MCF 10A (cell line): ENCODE data around the gene AMZ2. TPM values are rescaled to one million over a fixed set of nuclear protein-coding genes. Genes with fewer than 3 reads are reported as not detected.

ENCODE experiments used
- BruUV-seq: library from RNA; stranded (reverse); fragments of 400-500 nt; replicated peaks from 2 replicates; lab custom pipeline; 2021; lab: Mats Ljungman, UMichigan
- CTCF ChIA-PET: fragments of 300-600 bp; sonication (Branson Sonifier 250); formaldehyde crosslinking; extraction: SDS; loops from one replicate; lab custom pipeline; 2021; ENCODE audit warnings: antibody characterized with exemption, inconsistent platforms; lab: Yijun Ruan, JAX
- POLR2A ChIA-PET: fragments of 300-600, 350-650 bp; sonication (Branson Sonifier 250); formaldehyde crosslinking; extraction: SDS; loops from one replicate; lab custom pipeline; 2020; ENCODE audit warnings: antibody characterized with exemption, inconsistent platforms; lab: Yijun Ruan, JAX
- DNase-seq: peaks from one replicate; pipeline ENCODE4 v3.0.0-alpha.2; 2018; ENCODE audit not compliant: unreplicated experiment
- H3K27ac Mint-ChIP-seq: one replicate; pipeline ENCODE4 v1.8.0; 2022; ENCODE audit warnings: mild to moderate bottlenecking, low read depth, mixed read lengths; ENCODE audit not compliant: unreplicated experiment
- H3K27me3 Mint-ChIP-seq: one replicate; pipeline ENCODE4 v1.8.0; 2022; ENCODE audit warnings: mixed read lengths; ENCODE audit not compliant: insufficient read depth, unreplicated experiment
- H3K36me3 Mint-ChIP-seq: one replicate; pipeline ENCODE4 v1.8.0; 2022; ENCODE audit warnings: mild to moderate bottlenecking, moderate library complexity, mixed read lengths; ENCODE audit not compliant: insufficient read depth, unreplicated experiment
- H3K4me1 Mint-ChIP-seq: one replicate; pipeline ENCODE4 v1.8.0; 2022; ENCODE audit warnings: mixed read lengths; ENCODE audit not compliant: insufficient read depth, unreplicated experiment
- H3K4me3 Mint-ChIP-seq: one replicate; pipeline ENCODE4 v1.8.0; 2022; ENCODE audit warnings: mild to moderate bottlenecking, moderate library complexity, mixed read lengths; ENCODE audit not compliant: unreplicated experiment
- H3K9me3 Mint-ChIP-seq: one replicate; pipeline ENCODE4 v1.8.0; 2022; ENCODE audit warnings: mixed read lengths; ENCODE audit not compliant: unreplicated experiment
- CTCF ChIP-seq: fragments of 200-600 bp; IDR thresholded peaks from one replicate; pipeline ENCODE4 v1.8.0; 2022; ENCODE audit warnings: antibody characterized with exemption, mild to moderate bottlenecking; ENCODE audit not compliant: unreplicated experiment
- intact Hi-C: fragments of 100-400 bp; cut with micrococcal nuclease; formaldehyde crosslinking; loops from 2 replicates; pipeline ENCODE4 v1.14.1; 2022
- total RNA-seq: library from RNA; stranded (reverse); gene quantifications from 2 replicates; pipeline ENCODE4 v1.2.3, GENCODE V29; 2022

AMZ2 gene
- total RNA-seq, 1 experiment from 2014 or later = 127 TPM

GRCh38 chr17:68305142-68305541, 57.3 kb downstream of the AMZ2 start:
- no peaks in the 10 kb centered on the region for H3K4me1 Mint-ChIP-seq
- H3K27me3 Mint-ChIP-seq = no peaks in the 10 kb centered on the region
- no peaks in the 10 kb centered on the region for H3K9me3 Mint-ChIP-seq
- H3K27ac Mint-ChIP-seq = no peak overlapping the region
- no peaks in the 10 kb centered on the region for H3K36me3 Mint-ChIP-seq
- intact Hi-C loops = no loop called here
- no peak for DNase-seq
- no peak for TF ChIP-seq CTCF
- POLR2A ChIA-PET = no interaction called here
- no TSS peak for BruUV-seq
- H3K4me3 Mint-ChIP-seq = no peak overlapping the region
- CTCF ChIA-PET = interaction anchor here (0.5 to 0.7 kb wide), 2 partner anchors 133 to 157 kb away, joined by 3 read pairs; no protein-coding TSS in a partner anchor

Other genes starting within 250 kb of the AMZ2 start
- 120 and 132 TPM in 2 replicates for gene KPNA2, start 212.3 kb upstream of the AMZ2 start, total RNA-seq
- 1.4 and 1.6 TPM in 2 replicates for gene SLC16A6, start 43.1 kb downstream of the AMZ2 start, total RNA-seq
- 5.0 and 5.9 TPM in 2 replicates for gene ARSG, start 43.5 kb downstream of the AMZ2 start, total RNA-seq
- 38.4 and 75.6 TPM in 2 replicates for gene WIPI1, start 209.5 kb downstream of the AMZ2 start, total RNA-seq